SK-N-SH (cell line): Measurements from ENCODE around the gene GPR180. TPM values are rescaled to one million over a fixed set of nuclear protein-coding genes. Genes with fewer than 3 reads are reported as not detected.

ENCODE experiments used
- CTCF ChIA-PET: fragments of 300-600, 350-600 bp; formaldehyde crosslinking; extraction: SDS; loops from one replicate; lab custom pipeline; 2021; lab: Yijun Ruan, JAX
- POLR2A ChIA-PET: fragments of 350-600 bp; sonication (Branson Sonifier 250); formaldehyde crosslinking; extraction: SDS; loops from one replicate; lab custom pipeline; 2020; ENCODE audit warnings: antibody characterized with exemption, inconsistent platforms; lab: Yijun Ruan, JAX
- DNase-seq: peaks from one replicate; pipeline ENCODE4 v3.0.0; 2012
- H2AFZ ChIP-seq: fragments of 200-600 bp; sonication (generic); 2 replicates; pipeline ENCODE4 v1.8.1; 2016; ENCODE audit warnings: antibody characterized with exemption, mild to moderate bottlenecking, low read depth
- H3F3A ChIP-seq: fragments of 200-600 bp; sonication (generic); replicated peaks from 2 replicates; pipeline ENCODE3; 2016; ENCODE audit warnings: antibody characterized with exemption, mild to moderate bottlenecking; ENCODE audit not compliant: insufficient read depth
- H3K27ac ChIP-seq, 2 experiments: fragments of 200-500 bp in 1 of 2; fragments of 200-600 bp in 1 of 2; sonication (Bioruptor generic) in 1 of 2; sonication (generic), shearing (Covaris generic) in 1 of 2; 2 replicates each; pipeline versions ENCODE4 v1.5.1 to v1.6.1; 2014 to 2016; ENCODE audit warnings: low read depth in 2 of 2, inconsistent platforms in 1 of 2, low read length in 1 of 2, mild to moderate bottlenecking in 1 of 2, mixed read lengths in 1 of 2
- H3K27me3 ChIP-seq: fragments of 200-600 bp; sonication (generic), shearing (Covaris generic); 2 replicates; pipeline ENCODE4 v1.6.1; 2016; ENCODE audit warnings: mixed run types; ENCODE audit not compliant: insufficient read depth
- H3K36me3 ChIP-seq, 2 experiments: fragments of 200-500 bp in 1 of 2; fragments of 200-600 bp in 1 of 2; sonication (Bioruptor generic) in 1 of 2; sonication (generic) in 1 of 2; replicated peaks in 1 of 2; 2 replicates each; pipeline versions ENCODE3 to v1.5.1; 2014 to 2016; ENCODE audit warnings: low read length in 1 of 2, mild to moderate bottlenecking in 1 of 2; ENCODE audit not compliant: insufficient read depth in 2 of 2, control insufficient read depth in 1 of 2
- H3K4me1 ChIP-seq, 2 experiments: fragments of 200-500 bp in 1 of 2; fragments of 200-600 bp in 1 of 2; sonication (Bioruptor generic) in 1 of 2; sonication (generic), shearing (Covaris generic) in 1 of 2; 2 replicates each; pipeline versions ENCODE4 v1.5.1 to v1.6.1; 2014 to 2016; ENCODE audit warnings: low read depth in 1 of 2, low read length in 1 of 2, mixed run types in 1 of 2; ENCODE audit not compliant: insufficient read depth in 2 of 2, control insufficient read depth in 1 of 2
- H3K4me2 ChIP-seq: fragments of 200-600 bp; sonication (generic), shearing (Covaris generic); 2 replicates; pipeline ENCODE4 v1.6.1; 2017; ENCODE audit warnings: mixed run types
- H3K4me3 ChIP-seq, 2 experiments: fragments of 200-500 bp in 1 of 2; fragments of 200-600 bp in 1 of 2; sonication (Bioruptor generic) in 1 of 2; sonication (generic), shearing (Covaris generic) in 1 of 2; 2 replicates each; pipeline versions ENCODE4 v1.5.1 to v1.8.1; 2014 to 2016; ENCODE audit warnings: low read depth in 2 of 2, inconsistent platforms in 1 of 2, low read length in 1 of 2, mild to moderate bottlenecking in 1 of 2, mixed read lengths in 1 of 2, moderate library complexity in 1 of 2
- H3K79me2 ChIP-seq: fragments of 200-600 bp; sonication (generic); 2 replicates; pipeline ENCODE4 v1.8.1; 2017; ENCODE audit warnings: mild to moderate bottlenecking; ENCODE audit not compliant: insufficient read depth
- H3K9ac ChIP-seq: fragments of 200-600 bp; sonication (generic); 2 replicates; pipeline ENCODE4 v1.6.1; 2017; ENCODE audit warnings: mixed run types
- H3K9me2 ChIP-seq: fragments of 200-600 bp; sonication (generic); 2 replicates; pipeline ENCODE4 v1.6.1; 2017; ENCODE audit warnings: mixed run types
- H3K9me3 ChIP-seq: fragments of 200-600 bp; sonication (generic); 2 replicates; pipeline ENCODE4 v1.6.1; 2017; ENCODE audit warnings: mixed run types, mild to moderate bottlenecking, moderate library complexity
- H4K20me1 ChIP-seq: fragments of 200-600 bp; sonication (generic); 2 replicates; pipeline ENCODE4 v1.6.1; 2017; ENCODE audit warnings: mild to moderate bottlenecking, mixed run types; ENCODE audit not compliant: insufficient read depth
- CTCF ChIP-seq: fragments of 200-600 bp; sonication (generic); IDR thresholded peaks from 2 replicates; pipeline ENCODE4 v1.6.1; 2017; ENCODE audit warnings: antibody characterized with exemption, mild to moderate bottlenecking, moderate library complexity
- ELF1 ChIP-seq: IDR thresholded peaks from 2 replicates; pipeline ENCODE4 v1.4.0; 2012
- EP300 ChIP-seq, 2 experiments: IDR thresholded peaks; 2 replicates each; pipeline versions ENCODE4 v1.4.0 to v1.6.1; 2012; ENCODE audit warnings: borderline replicate concordance in 1 of 2, low read depth in 1 of 2, low read length in 1 of 2
- MEF2A ChIP-seq: IDR thresholded peaks from 2 replicates; pipeline ENCODE4 v1.4.0; 2012; ENCODE audit warnings: low read depth, borderline replicate concordance
- NRF1 ChIP-seq: IDR thresholded peaks from 2 replicates; pipeline ENCODE4 v1.6.1; 2012; ENCODE audit warnings: low read depth, mild to moderate bottlenecking, low read length
- RAD21 ChIP-seq: IDR thresholded peaks from 2 replicates; pipeline ENCODE4 v1.6.1; 2012; ENCODE audit warnings: mild to moderate bottlenecking, low read length
- SIN3A ChIP-seq: IDR thresholded peaks from 2 replicates; pipeline ENCODE4 v1.6.1; 2012; ENCODE audit warnings: low read depth, mild to moderate bottlenecking, low read length, moderate library complexity, borderline replicate concordance
- SMC3 ChIP-seq: IDR thresholded peaks from 2 replicates; pipeline ENCODE4 v1.6.1; 2012; ENCODE audit warnings: low read depth, low read length, improper control_type of control experiment
- TAF1 ChIP-seq: IDR thresholded peaks from 2 replicates; pipeline ENCODE4 v1.6.1; 2012; ENCODE audit warnings: low read depth, mild to moderate bottlenecking, low read length, moderate library complexity, borderline replicate concordance
- TCF12 ChIP-seq: IDR thresholded peaks from 2 replicates; pipeline ENCODE4 v1.4.0; 2012
- YY1 ChIP-seq: IDR thresholded peaks from 2 replicates; pipeline ENCODE4 v1.4.0; 2012; ENCODE audit warnings: low read depth, mild to moderate bottlenecking
- WGBS: methylation state at CpG from one replicate; pipeline ENCODE4 v1.1.6; 2017; ENCODE audit warnings: low lambda C conversion rate; 5-methylcytosine and 5-hydroxymethylcytosine counted together
- polyA plus RNA-seq, 3 experiments: library from polyadenylated mRNA; depleted of rRNA; stranded (reverse); fragments of >200 nt; gene quantifications; 2 replicates each; pipeline ENCODE4 v1.2.3, GENCODE V29; 2012
- TF ChIP-seq, protein P1 (sequence below): fragments of 150-350 bp; IDR thresholded peaks from 2 replicates; pipeline ENCODE4 v1.6.1; 2017; ENCODE audit warnings: antibody characterized with exemption, low read length, low read depth, borderline replicate concordance
- TF ChIP-seq, protein P2 (sequence below): IDR thresholded peaks from 2 replicates; pipeline ENCODE4 v1.4.0; 2012; ENCODE audit warnings: low read depth, borderline replicate concordance

The GPR180 gene
- polyA plus RNA-seq, 1 of the 3 experiments (the other 2 are of a cell fraction), result 1.8 TPM

DNA sequence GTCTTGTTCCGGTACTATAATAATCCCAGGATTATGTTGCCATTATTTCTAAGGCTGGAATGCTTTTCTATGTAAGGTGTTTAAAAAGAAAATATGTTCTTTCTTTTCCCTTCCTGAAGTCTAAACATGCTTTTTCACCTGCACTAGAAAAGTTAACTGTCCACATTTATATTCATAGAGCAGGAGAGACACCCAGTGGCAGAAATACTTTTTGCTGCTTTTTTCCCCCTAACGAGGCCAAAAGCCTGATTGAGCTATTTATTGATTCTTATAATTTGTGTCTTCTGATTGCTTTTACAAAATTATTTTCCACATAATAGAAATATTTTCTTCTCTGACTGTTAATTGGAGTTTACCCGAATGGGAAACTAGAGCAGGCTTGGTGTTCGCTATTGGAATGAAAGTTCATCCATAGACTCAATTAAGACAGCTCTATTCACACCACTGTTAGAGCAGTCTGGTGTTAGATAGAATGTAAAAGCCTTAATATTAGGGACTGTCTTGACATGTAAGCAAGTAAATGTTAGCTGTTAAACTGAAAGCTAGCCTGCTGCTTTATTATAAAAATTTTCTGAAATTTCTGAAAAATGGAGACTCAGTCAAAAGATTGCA is 15.8 kb downstream of the GPR180 start:
- Histone ChIP-seq H3K79me2 (peaks cover 17% of the 10 kb centered on the region), H3K9me3 (no peaks in the 10 kb centered on the region), H3K9ac (no peak overlapping the region), H3K27ac (no peak overlapping the region), H2AFZ (no peak overlapping the region), H4K20me1 (no peaks in the 10 kb centered on the region), H3K9me2 (no peaks in the 10 kb centered on the region), H3K4me2 (no peak overlapping the region), H3K4me3 (no peak overlapping the region), H3K4me1 (no peaks in the 10 kb centered on the region; a peak in 1 of 4 replicates), H3K36me3 (peaks cover 59 to 64% of the 10 kb centered on the region in 2 experiments), H3K27me3 (no peaks in the 10 kb centered on the region), H3F3A (peaks cover 4% of the 10 kb centered on the region)
- 68% methylated on average over 4 of the region's 4 CpGs for WGBS
- TF ChIP-seq RAD21 (peak; percentile 90), SMC3 (peak; percentile 58; the same call in 1 of the 2 replicates), YY1 (no peak), CTCF (peak; percentile 76)
- TF ChIP-seq, protein P1, sequence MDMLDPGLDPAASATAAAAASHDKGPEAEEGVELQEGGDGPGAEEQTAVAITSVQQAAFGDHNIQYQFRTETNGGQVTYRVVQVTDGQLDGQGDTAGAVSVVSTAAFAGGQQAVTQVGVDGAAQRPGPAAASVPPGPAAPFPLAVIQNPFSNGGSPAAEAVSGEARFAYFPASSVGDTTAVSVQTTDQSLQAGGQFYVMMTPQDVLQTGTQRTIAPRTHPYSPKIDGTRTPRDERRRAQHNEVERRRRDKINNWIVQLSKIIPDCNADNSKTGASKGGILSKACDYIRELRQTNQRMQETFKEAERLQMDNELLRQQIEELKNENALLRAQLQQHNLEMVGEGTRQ, result no peak
- POLR2A ChIA-PET, result interaction anchor here (0.7 kb wide), 1 partner anchor 182 kb away, joined by 4 read pairs; no protein-coding TSS in a partner anchor
- DNase-seq, result peak; percentile 32
- CTCF ChIA-PET, result interaction anchor here (0.6 to 11.3 kb wide), 32 partner anchors 9 to 1397 kb away, joined by 3 to 307 read pairs (median 4); partner anchors contain the start of genes GPR180 and TGDS

GRCh38 chr13:94620286-94620896 is 18.7 kb downstream of the GPR180 start:
- Histone ChIP-seq H3K9me3 (no peaks in the 10 kb centered on the region), H3K27ac (no peak overlapping the region), H3K9ac (no peak overlapping the region), H3K27me3 (no peaks in the 10 kb centered on the region), H3F3A (peaks cover 4% of the 10 kb centered on the region), H3K79me2 (peaks cover 13% of the 10 kb centered on the region; the same call in 1 of the 2 replicates), H3K4me3 (no peak overlapping the region), H3K36me3 (peaks cover 57 to 66% of the 10 kb centered on the region in 2 experiments), H3K4me1 (no peaks in the 10 kb centered on the region; a peak in 1 of 4 replicates), H3K4me2 (no peak overlapping the region), H2AFZ (no peak overlapping the region), H3K9me2 (no peaks in the 10 kb centered on the region), H4K20me1 (no peaks in the 10 kb centered on the region)
- POLR2A ChIA-PET, result no interaction called here
- TF ChIP-seq CTCF (peak; percentile 79), YY1 (no peak), ELF1 (no peak), SMC3 (peak; percentile 62), TAF1 (no peak), SIN3A (no peak), RAD21 (peak; percentile 80), MEF2A (no peak), NRF1 (no peak), TCF12 (no peak), EP300 (IDR thresholded peaks at IDR 0.05; ENCODE audit: borderline replicate concordance in 1 of 2, low read depth in 1 of 2, low read length in 1 of 2) (no peak)
- TF ChIP-seq, protein P1, result no peak
- TF ChIP-seq, protein P2, sequence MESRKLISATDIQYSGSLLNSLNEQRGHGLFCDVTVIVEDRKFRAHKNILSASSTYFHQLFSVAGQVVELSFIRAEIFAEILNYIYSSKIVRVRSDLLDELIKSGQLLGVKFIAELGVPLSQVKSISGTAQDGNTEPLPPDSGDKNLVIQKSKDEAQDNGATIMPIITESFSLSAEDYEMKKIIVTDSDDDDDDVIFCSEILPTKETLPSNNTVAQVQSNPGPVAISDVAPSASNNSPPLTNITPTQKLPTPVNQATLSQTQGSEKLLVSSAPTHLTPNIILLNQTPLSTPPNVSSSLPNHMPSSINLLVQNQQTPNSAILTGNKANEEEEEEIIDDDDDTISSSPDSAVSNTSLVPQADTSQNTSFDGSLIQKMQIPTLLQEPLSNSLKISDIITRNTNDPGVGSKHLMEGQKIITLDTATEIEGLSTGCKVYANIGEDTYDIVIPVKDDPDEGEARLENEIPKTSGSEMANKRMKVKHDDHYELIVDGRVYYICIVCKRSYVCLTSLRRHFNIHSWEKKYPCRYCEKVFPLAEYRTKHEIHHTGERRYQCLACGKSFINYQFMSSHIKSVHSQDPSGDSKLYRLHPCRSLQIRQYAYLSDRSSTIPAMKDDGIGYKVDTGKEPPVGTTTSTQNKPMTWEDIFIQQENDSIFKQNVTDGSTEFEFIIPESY, result no peak
- WGBS, result 79% methylated on average over 2 of the region's 2 CpGs
- CTCF ChIA-PET, result interaction anchor here (0.5 to 11.3 kb wide), 33 partner anchors 10 to 786 kb away, joined by 3 to 307 read pairs (median 4); no protein-coding TSS in a partner anchor
- peak; percentile 49 for DNase-seq
